IPS DF 19.7 (cell line): Measurements from ENCODE around the gene ATF6B.
"Not testable (repeated sequence)": the region's sequence is repeated elsewhere in the genome, so short reads cannot be mapped to it uniquely, and the experiment has no call there.

Source experiments
- DNase-seq: peaks from one replicate; pipeline ENCODE4 v3.0.0-alpha.2; 2013; ENCODE audit warnings: low read depth, low spot score

The ATF6B gene

DNA sequence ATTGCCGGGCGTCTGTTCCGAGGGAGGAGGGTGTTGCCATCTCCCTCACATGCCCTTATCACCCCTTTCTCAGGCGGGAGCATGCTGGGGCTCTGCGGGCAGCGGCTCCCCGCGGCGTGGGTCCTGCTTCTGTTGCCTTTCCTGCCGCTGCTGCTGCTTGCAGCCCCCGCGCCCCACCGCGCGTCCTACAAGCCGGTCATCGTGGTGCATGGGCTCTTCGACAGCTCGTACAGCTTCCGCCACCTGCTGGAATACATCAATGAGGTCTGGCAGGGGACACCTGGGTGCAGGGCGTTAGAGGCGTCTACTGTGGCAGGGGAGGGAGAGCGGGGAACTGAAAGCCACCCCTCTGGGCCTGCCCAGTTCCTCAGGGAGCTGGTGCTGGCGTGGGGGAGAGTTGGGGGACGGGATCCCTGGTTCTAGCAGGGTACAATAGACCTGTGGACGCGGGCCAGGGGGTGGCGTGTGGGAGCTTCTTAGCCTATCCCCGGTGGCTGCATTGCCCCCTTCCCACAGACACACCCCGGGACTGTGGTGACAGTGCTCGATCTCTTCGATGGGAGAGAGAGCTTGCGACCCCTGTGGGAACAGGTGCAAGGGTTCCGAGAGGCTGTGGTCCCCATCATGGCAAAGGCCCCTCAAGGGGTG, 26.6 kb upstream of the ATF6B start:
- DNase-seq, result no peak

DNA sequence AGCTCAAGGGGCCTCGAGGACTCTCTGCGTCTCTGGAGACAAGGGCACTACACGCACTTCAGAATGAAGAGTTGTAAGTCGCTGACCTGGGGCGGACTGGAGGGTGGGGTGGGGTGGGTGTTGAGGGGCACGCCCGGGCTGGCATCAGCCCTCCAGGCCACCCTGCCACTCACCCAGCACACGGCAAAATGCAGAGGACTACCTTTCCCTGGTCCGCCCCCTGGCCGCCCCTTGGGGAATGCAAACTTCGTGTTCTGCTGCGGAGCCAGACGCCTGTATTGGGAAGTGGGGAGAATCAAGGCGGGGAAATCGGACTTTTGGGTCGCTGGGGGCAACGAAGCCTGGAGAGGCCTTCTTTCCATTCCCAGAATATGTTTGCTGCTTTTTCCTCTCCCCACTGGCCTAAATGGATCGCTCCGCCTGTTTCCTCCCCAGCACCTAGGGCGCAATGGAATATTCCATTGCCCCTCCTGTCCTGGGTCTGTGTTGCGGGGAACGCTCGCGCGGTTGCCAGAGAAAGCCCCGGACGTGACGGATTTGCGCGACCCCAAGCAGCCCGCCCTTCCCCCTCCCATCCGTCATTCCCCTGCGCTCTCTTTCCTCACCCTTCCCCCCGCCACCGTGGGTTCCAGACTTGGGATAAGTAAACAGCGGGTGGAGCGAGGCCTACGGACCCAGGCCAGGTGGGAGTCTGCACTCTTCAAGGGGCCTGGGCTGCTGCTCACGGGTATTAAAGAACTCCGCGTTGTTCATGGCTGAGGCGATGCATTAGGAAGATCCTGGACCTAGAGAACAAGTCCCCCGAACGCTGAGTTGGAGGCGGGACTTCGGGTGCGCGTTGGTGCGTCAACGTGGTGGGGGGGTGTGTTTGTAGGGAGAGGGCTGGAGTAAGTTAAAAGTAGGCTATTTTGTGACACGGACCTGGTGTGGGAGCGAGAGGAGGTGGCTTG, 25.8 kb upstream of the ATF6B start, which contains the start of gene PPT2:
TSS of gene PPT2 (plus strand) at position 578 of the 950 bp plus-strand sequence. CDS start 454 bp downstream, outside the sequence.
- no peak for DNase-seq

DNA sequence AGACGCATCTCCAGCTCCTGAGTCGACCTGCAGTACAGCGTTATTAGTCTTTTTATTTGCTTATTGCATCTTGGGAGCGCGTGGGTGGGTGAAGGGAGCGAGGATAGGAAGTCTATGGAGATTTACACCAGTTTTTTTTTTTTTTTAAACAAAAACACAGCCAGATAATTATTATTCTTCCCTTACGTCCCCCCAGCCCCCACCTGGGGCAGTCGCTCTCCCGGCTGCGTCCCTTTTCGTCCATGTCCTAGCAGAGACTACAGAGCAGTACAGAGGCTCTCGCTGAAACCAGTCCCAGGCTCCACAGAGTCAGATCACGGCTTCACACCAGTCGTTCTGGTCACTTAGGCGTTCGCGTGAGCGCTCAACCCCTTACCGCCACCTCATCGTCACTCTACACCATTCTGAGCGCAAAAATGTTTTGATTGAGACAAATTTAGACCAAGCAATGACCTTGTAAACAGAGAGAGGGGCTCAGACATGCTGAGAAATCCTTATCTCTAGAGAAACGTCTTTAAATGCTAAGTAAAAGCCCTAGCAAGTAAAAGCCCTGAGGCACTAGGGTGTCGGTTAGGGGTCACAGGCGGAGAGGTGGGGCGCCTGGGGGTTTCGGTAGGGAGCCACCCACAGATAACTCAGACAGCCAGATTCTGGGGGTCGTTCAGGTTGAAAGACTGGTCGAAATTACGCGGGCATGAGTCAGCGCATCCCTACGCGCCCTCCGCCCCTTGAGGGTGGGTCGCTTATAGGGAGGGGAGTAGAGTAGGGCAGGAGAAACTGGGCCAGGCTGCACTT, 24.9 kb upstream of the ATF6B start:
- no peak for DNase-seq

DNA sequence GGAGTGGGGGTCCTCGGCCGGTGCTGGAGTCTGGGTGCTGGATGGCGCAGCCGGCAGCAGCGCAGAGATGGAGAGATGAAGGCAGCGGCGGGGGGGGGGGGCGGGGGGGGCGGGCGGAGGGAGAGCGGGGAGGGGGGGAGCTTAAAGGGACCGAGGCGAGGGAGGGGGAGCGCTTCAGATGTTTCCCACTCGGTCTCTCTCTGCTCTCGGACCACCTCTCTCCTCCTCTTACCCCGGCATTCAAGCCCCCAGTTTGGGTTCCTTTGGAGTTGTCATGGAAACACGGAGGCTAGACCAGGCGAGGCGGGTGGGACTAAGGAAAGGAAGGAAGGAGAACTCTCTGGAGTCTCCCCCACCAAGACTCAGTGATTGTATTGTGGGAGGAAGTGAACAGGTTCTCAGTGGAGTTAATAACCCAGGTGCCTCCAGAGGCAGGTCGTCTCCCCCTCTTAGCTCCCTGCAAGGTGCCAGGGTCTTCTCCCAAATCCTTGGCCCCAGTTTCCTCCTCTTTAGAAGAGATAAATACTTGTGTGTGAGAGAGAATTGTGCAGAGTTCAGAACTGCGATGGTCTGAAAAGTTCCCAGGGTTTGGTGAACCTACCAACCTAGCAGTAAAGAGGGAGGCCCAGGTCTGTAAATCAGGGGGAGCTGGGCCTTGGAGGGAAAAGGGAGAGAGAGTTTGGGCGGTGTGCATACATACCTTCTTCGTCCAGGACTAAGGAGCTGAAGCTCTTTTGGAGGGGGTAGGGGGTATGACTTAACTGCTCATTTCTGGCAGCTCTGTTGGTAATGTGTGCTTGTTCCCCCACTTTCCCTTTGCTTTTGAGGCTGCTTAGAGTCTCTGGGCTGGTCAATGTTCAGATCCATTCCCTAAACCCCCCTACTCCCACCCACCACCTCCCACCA, 24.1 kb upstream of the ATF6B start, which contains the start of gene PRRT1:
TSS of gene PRRT1 (minus strand) at position 77 of the 906 bp plus-strand sequence. CDS start 112 bp downstream, outside the sequence.
- DNase-seq, result no peak

DNA sequence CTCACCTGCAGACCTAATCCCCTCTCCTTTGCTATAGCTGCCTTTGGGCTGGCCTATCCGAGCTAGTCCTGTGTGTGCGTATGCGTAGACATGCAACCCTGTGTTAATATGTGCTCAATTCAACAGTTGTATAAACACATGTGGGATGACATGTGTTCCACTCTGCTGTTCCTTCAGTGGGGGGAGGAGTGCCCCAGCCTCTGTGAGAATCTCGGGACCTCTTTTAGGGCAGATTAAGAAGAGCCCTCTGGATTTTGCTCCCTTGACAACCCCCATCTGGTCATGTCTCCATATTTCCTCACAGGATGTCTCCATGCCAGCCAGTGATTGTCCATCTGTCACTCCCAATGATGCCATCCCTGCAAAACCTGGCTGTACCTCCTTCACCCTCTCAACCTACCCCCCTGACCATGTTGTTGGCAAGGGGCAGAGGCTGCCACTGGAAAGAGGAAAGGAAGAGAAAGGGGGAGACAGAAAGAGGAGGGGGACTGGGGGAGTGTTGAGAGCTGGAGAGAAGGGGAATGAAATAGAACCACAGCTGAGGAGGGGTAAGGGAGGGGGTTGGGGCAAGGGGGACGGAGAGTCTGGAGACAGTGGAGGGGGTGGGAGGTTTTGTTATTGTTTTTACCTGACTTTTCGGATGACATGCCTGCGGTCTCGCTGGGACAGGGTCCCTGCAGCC, 23.3 kb upstream of the ATF6B start:
- no peak for DNase-seq

DNA sequence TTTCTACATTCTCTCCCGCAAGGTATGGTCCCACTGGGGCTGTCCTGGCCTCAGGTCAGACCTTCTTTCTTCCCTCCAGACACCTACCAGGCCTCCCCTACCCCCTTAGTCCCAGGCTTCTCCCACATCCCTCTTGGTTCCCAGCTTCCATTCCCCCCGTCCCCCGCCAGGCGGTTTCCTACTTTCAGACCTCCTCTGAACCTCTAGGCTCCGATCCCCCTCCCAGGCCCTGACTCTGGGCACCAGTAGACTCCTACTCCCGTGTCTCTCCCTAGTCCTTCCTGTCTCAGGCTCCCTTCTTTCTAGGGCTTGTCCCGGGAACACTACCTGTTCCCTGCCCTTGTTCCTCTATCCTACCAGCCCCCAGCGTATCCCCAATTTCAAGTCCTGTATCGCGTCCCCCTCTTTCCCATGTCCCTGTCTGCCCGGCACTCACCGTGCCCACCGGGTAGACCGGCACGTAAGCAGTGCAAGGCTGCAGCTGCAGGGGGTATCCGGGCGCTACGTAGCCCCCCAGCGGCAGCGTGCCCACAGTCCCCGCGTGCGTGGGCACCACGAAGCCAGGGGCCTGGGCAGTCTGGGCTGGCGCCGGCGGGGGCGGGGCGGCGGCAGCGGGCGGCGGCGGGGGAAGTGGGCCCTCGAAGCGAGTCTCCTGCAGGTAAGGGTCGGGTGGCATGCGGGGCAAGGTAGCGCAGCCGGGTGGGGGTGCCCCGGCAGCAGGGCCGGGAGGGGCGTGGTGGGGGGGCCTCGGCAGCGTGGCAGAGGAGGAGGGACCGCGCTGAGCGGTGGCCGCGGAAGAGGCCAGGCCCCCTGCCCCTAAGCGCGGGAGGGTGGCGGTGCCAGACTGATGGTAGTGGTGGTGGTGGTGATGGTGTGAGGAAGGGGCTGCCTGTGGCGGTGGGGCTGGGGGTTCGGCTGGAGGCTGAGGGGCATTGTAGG, 22.2 kb upstream of the ATF6B start:
- no peak for DNase-seq

DNA sequence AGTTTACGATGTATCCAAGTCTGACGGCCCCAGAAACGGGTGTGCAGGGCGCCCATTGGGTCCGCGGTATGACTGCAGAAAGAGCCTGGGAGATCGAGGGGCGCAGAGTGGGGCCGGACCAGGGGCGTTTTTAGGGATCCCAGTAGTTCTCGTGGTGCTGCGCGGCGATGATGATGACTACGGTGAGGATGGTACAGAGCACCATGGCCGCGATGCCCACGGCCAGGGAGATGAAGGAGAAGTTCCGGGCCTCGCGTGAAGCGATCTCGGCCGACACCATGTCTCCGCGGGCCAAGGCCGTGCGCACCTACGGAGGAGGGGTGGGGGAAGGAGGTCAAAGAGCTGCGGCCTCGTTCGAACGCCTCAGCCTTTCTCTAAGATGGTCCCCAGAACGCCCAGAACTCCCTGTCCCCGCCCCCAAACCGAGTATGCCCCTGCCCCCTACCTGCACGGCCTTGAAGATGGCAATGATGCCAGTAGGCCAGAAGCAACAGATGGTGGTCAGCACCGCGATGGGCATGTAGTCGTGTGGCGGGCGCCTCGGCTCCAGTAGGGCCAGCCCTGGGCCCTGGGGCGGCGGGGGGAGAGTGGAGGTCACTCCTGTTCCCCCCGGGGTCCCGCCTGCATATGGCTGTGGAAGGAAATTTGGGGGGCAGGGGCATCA, 21.2 kb upstream of the ATF6B start:
- DNase-seq, result no peak

DNA sequence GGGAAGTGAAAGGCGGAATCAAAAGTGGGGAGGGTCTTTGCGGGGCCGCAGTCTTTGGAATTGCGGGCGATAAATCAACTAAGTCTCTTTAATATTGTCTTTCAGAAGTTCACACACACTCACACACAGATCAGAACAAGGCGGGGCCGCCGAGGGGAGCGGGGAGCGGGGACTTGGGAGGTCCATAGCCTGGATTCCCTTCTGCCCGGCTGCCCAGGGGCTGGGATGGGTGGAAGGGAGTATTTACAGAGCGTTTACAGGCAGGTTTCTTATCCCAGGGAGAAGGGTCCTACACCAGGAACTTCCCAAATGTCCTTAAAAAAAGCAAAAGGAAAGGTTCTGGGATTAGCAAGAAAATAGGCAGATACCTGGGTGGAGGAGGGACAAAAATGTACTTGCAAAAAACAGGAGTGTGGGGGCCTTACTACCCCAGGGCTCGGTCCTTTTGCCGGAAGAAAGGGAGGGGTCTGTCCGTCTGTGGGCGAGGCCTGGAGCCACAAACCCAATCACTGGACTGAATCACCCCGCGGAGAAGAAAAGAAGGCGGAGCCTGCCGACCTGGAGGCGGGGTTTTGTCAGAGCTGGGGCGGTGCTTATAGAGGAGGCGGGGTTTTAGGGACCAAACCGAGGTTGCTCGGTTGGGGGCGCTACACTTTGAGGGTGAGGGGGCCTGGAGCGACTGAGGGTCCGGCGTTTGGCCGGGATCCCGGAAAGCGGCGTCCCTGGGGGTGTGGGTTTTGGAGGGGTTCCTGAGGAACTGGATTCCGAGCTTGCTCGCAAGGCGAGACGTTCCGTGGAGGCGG, 20.4 kb upstream of the ATF6B start:
- DNase-seq, result no peak

DNA sequence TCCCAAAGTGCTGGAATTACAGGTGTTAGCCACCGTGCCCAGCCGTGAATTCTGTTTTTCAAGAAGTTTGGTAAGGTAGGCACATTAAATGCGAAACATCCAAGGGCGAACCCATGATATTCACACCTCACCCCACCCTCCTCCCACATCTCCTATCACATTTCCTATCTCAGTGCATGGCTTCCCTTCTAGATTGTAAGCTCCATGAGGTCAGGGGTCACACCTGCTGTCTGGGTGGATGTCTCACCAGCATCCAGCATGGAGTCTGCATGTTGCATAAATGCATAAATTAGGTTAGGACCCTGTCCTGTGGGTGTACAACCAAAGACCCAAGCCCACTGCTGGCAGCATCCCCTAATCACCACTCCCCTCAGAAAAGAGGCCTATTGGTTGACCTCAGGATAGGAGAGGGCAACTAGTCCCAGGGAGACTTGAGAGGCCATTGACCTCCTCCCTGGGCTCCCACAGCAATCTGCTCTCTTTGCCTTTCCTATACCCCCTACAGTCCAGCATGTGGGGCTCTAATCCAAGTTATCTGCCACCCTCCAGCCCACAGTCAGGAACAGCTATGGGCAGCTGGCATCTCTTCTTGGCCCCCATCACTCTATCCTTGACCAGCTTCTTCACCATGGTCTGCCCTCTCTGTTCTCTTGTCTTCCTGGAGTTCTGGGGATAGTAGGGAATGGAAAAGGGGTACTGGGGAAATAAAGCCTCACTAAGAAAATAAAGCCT, 19.5 kb upstream of the ATF6B start:
- DNase-seq, result no peak

DNA sequence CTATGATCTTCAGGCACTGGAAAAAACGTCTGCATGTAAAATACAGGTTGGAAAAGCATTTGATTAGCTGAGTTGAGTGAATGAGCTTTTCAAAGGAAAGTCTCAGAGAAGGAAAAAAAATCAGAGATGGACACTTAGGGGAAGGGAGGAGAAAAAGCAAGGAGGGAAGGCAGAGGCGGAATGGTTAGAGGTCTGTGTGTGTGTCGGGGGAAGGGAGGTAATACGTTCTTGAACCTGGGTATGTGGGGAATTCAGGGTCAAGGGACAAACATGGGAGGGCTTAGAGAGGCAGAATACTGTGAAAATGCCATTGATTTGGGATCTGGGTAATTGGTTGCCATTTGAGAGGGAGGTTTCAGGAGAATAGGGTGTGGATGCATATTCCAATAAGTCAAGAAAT, 18.6 kb upstream of the ATF6B start:
- no peak for DNase-seq

DNA sequence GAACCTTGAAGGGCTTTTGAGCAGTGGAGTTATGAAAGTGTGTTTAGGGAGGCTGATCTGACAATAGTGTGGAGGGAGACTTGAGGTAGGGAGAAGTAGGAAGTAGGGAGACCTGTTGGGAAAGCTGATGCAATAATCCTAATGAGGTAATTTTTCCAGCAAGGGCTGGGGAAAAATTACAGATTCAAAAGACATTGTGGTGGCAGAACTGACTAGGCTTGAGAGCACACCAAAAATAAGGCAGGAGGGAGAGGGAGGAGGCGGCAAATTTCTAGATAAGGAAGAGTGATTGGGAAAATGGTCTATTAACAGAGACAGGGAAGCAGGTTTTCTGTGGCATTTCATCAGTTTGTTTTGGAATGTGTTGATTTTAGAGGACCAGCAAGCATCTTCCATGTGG, 18.2 kb upstream of the ATF6B start:
- no peak for DNase-seq

DNA sequence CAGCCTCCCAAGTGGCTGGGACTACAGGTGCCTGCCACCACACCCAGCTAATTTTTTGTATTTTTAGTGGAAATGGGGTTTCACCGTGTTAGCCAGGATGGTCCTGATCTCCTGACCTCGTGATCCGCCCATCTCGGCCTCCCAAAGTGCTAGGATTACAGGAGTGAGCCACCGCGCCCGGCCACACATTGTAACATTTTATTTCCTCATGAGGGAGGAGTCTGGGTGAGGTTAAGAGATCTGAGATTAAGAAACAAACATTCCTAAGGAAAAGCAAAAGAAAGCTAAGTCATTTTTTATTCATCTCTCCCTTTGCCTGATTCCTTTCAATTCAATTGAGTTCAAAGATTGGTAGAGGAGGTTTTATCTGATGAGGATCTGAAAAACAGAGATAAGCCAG, 16.2 kb upstream of the ATF6B start:
- not testable (repeated sequence) for DNase-seq

DNA sequence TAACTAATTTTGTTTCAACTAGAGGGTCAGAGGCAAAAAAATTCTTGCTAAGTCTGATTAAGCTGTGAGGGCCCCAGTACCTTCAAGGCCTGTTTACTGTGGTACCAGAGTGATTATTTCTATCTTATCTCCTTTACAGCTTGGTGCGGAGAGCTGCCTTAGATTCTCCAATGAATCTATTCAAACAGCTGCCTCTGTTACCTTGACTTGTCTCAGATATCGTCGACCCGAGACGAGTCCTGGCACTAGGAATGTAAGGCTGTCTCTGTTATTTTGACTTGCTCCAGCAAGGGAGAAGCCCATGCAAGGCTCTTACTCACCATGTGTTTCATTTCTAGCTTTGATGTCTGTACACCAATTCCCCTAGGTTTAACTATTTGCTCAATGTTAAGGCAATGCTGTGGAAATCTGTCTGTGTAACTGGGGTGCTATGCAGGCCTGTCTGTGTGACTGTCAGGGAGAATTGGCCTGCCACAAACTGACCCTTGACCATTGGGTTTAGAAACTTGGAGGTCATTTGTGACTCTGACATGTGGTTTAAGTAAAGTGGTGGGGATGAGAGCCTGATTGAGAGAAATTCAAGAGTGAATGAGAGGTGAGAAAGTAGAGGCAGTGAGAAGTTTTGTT, 12.5 kb upstream of the ATF6B start:
- DNase-seq, result no peak

DNA sequence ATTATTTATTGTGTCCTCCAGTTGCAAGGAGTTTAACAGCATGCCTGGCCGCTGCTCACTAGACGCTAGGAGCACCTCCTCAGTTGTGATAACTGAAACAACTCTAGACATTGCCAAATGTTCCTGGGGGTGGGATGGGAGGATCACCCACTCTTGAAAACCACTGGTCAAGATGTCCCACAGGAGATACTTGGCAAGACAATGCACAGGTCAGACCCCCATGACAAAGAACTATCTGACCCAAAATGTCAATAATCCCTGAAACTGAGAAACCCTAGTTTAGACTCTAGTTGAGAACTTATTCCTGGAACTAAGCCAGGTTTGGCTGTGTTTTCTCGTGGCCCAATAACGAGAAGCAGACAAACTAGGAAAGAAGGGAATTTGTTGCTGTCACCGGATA, 11.5 kb upstream of the ATF6B start:
- DNase-seq, result no peak

DNA sequence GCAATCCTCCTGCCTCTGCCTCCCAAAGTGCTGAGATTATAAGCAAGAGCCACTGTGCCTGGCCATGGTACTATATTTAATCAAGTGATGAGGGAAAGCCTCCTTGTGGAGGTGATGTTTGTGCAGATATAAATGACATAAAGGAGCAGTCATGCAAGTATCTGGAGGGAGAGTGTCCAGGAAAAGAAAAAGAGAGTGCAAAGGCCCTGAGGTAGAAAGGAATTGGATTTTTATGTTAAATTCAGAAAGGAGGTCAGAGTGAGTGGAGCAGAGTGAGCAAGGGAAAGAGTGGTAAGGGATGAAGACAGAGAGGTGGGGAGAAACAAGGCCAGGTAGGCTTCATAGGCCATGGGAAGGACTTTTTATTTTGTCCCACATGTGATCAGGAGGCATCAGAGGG, 9.4 kb upstream of the ATF6B start:
- no peak for DNase-seq

DNA sequence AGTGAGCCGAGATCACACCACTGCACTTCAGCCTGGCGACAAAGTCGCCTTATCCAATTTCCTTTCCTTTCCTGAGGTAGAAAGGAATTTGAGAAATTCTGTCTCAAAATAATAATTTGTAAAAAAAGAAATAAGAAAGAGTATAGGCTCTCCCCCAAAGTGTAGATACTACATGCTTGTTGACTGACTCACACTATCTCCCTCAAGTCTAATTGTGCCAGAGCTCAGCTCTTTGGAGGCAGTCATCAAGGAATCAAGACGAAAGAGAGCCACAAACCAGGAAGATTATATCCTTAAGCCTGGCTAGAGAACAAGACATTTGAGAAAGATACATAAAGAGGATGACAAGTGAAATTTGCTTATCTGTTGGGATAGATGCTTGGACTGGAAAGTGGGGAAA, 5.7 kb upstream of the ATF6B start:
- no peak for DNase-seq

DNA sequence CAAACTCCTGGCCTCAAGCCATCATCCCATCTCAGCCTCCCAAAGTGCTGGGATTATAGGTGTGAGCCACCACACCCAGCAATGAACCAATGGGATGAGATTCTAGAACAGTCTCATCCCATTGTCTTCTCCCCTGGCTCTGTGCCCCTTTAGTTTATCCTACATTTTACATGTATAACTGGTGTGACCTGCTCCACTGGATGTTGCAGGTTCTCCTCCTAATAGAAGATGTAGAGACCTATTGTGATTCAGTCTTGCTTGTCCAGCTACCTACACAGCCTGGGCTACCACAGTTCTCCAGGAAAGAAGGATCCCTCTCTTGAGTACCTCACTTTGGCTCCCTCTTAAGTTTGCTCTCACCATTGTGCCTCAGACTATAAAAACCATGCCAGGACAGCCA, 4.1 kb upstream of the ATF6B start:
- no peak for DNase-seq
